ENCODE data around the gene CRTC3. TPM values are rescaled to one million over a fixed set of nuclear protein-coding genes. Genes with fewer than 3 reads are reported as not detected.
"Not testable (repeated sequence)": the region's sequence is repeated elsewhere in the genome, so short reads cannot be mapped to it uniquely, and the experiment has no call there.

CRTC3 gene
- total RNA-seq, 4 donors from 2014 or later, result 19.8 to 33.1 (median 25.9) TPM

DNA sequence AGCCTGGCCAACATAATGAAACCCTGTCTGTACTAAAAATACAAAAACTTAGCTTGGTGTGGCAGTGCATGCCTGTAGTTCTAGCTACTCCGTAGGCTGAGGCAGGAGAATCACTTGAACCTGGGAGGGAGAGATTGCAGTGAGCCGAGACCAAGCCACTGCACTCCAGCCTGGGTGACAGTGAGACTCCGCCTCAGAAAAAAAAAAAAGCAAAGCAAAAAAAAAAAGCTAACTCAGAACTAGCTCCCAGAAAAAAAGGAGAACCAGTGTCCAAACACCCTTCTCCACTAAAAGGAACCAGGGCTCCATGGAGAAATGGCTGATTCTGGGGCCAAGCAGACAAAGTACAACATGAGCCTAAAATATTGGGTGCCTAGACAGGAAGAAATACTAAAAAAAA, 16.7 kb upstream of the CRTC3 start:
- Histone ChIP-seq H3K27me3 (no peaks in the 10 kb centered on the region), H3K4me1 (no peaks in the 10 kb centered on the region), H3K27ac (no peak overlapping the region), H3K4me3 (no peak overlapping the region), H3K36me3 (no peaks in the 10 kb centered on the region), H3K9me3 (no peaks in the 10 kb centered on the region)
- no peak for DNase-seq
- TF ChIP-seq, protein P1, sequence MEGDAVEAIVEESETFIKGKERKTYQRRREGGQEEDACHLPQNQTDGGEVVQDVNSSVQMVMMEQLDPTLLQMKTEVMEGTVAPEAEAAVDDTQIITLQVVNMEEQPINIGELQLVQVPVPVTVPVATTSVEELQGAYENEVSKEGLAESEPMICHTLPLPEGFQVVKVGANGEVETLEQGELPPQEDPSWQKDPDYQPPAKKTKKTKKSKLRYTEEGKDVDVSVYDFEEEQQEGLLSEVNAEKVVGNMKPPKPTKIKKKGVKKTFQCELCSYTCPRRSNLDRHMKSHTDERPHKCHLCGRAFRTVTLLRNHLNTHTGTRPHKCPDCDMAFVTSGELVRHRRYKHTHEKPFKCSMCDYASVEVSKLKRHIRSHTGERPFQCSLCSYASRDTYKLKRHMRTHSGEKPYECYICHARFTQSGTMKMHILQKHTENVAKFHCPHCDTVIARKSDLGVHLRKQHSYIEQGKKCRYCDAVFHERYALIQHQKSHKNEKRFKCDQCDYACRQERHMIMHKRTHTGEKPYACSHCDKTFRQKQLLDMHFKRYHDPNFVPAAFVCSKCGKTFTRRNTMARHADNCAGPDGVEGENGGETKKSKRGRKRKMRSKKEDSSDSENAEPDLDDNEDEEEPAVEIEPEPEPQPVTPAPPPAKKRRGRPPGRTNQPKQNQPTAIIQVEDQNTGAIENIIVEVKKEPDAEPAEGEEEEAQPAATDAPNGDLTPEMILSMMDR (IDR thresholded peaks at IDR 0.05), result no peak
- no peak for TF ChIP-seq POLR2A (IDR thresholded peaks at IDR 0.05)

DNA sequence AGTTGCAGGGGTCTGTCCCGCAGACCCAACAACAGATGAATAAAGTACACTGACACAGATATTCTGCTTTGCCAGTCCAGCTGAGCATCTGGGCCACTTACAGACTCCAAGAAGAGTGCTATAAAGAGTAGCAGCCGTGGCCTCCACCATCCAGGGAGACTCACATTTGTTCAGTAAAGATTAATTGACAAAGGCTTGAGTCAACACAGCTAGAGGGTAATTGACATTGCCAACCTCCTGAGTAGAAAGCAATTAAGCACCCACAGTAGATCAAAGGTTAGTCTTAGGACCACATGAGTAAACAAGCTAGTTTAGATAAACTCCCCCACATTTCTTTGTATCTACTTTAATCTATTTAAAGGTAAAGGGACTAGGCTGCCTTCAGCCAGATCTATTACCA, 16.3 kb upstream of the CRTC3 start:
- Histone ChIP-seq H3K36me3 (no peaks in the 10 kb centered on the region), H3K27me3 (no peaks in the 10 kb centered on the region), H3K4me1 (no peaks in the 10 kb centered on the region), H3K27ac (no peak overlapping the region), H3K4me3 (no peak overlapping the region), H3K9me3 (no peaks in the 10 kb centered on the region)
- TF ChIP-seq POLR2A (IDR thresholded peaks at IDR 0.05), result no peak
- TF ChIP-seq, protein P1 (IDR thresholded peaks at IDR 0.05), result no peak
- DNase-seq, result no peak

DNA sequence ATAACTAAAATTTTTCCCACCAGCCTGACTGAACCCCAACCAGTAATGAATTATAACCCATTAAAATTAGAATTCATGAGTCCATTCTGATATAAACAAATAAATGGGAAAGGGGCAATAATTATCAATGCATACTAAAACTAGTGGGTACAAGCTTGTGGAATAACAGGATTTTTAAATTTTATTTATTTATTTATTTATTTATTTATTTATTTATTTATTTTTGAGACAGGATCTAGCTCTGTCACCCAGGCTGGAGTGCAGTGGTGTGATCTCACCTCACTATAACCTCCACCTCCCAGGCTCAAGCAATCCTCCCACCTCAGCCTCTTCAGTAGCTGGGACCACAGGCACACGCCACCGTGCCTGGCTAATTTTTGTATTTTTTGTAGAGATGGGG, 15.8 kb upstream of the CRTC3 start:
- not testable (repeated sequence) for H3K9me3 ChIP-seq, DNase-seq, H3K36me3 ChIP-seq, H3K4me3 ChIP-seq, H3K27ac ChIP-seq, H3K4me1 ChIP-seq, H3K27me3 ChIP-seq

DNA sequence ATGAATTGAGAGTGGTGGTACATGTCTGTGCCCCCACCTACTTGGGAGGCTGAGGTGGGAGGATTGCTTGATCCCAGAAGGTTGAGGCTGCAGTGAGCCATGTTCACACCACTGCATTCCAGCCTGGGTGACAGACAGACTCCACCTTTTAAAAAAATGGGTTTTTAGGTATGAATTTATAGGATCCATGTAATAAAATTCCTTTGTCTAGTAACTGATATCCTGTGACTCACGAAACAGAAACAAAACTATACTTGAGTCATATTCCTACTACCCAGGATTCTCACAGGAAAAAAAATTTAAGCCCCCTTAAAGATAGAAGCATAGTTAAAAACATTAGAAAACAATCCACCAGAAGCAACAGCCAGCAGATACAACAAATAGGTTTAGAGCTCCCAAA, 10.0 kb upstream of the CRTC3 start:
- H3K27me3 ChIP-seq, result no peaks in the 10 kb centered on the region
- no peaks in the 10 kb centered on the region for H3K36me3 ChIP-seq
- H3K27ac ChIP-seq, result no peak overlapping the region
- no peaks in the 10 kb centered on the region for H3K9me3 ChIP-seq
- H3K4me1 ChIP-seq, result no peaks in the 10 kb centered on the region
- TF ChIP-seq, protein P1 (IDR thresholded peaks at IDR 0.05), result no peak
- no peak for TF ChIP-seq POLR2A (IDR thresholded peaks at IDR 0.05)
- DNase-seq, result no peak
- no peak overlapping the region for H3K4me3 ChIP-seq

DNA sequence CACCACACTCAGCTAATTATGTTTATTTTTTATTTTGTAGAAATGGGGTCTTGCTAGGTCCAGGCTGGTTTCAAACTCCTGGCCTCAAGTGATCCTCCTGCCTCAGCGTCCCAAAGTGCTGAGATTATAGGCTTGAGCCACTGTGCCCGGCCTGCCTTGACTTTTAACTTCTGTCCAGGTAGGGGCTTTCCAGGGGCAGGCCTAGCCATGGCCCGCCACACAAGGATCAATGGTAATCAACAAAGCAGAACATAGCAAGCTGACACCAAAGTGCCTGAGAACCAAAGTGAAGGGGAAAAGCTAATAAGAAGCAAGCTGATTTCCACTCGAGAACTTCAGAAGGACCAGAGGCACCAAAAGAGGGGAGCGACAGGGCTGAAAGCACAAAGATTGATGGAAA, 9.4 kb upstream of the CRTC3 start:
- Histone ChIP-seq H3K36me3 (no peaks in the 10 kb centered on the region), H3K4me1 (no peaks in the 10 kb centered on the region), H3K27ac (no peak overlapping the region), H3K4me3 (no peak overlapping the region), H3K9me3 (no peaks in the 10 kb centered on the region), H3K27me3 (no peaks in the 10 kb centered on the region)
- TF ChIP-seq POLR2A (IDR thresholded peaks at IDR 0.05), result no peak
- TF ChIP-seq, protein P1 (IDR thresholded peaks at IDR 0.05), result no peak
- DNase-seq, result no peak

DNA sequence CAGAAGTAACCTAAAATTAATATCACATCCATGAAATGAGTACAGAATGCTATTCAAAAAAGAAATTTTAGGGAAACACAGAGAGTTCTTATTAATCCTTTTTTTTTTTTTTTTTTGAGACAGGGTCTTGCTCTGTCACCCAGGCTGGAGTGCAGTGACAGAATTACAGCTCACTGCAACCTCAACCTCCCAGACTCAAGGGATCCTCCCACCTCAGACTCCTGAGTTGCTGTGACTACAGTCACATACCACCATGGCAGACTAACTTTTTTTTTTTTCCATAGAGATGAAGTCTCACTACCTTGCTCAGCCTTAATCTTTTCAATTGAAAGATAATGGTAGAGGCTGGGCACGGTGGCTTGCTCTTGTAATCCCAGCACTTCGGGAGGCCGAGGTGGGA, 6.3 kb upstream of the CRTC3 start:
- Histone ChIP-seq H3K4me3 (no peak overlapping the region), H3K9me3 (no peaks in the 10 kb centered on the region), H3K27me3 (no peaks in the 10 kb centered on the region), H3K4me1 (no peaks in the 10 kb centered on the region), H3K36me3 (no peaks in the 10 kb centered on the region), H3K27ac (no peak overlapping the region)
- TF ChIP-seq, protein P1 (IDR thresholded peaks at IDR 0.05), result no peak
- no peak for TF ChIP-seq POLR2A (IDR thresholded peaks at IDR 0.05)
- DNase-seq, result no peak

DNA sequence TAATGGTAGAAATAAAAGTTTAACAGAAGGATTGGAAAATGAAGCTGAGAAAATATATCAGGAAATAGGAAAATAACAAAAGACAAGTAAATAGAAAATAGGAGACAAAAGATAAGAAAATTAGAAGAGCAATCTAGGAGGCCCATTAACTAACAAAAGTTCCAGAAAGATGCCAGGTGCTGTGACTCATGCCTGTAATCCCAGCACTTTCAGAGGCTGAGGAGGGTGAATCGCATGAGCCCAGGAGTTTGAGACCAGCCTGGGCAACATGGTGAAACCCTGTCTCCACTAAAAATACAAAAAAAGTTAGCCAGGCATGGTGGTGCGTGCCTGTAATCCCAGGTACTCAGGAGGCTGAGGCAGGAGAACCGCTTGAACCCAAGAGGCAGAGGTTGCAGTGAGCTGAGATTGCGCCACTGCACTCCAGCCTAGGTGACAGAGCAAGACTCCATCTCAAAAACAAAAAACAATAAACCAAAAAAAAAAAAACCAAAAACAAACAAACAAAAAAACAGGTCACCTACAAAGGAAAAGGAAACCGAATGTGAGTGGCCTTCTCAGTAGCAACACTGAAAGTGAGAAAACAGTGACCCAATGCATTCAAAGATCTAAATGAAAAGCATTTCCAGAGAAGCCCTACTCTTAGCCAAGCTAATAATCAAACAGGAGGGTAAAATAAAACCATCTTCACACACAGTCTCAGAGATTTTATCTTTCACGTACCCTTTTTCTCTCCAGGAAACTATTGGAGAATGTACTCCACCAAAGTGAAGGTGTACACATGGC, 5.5 kb upstream of the CRTC3 start:
- H3K36me3 ChIP-seq, H3K4me1 ChIP-seq, DNase-seq, H3K4me3 ChIP-seq, H3K27ac ChIP-seq, H3K9me3 ChIP-seq, H3K27me3 ChIP-seq: not testable (repeated sequence)

All from Peyer's patch (tissue), 4 donors.